A549 (cell line): ENCODE data around the gene ALDH16A1. TPM values are rescaled to one million over a fixed set of nuclear protein-coding genes. Genes with fewer than 3 reads are reported as not detected.
A peak's percentile ranks its signal among the peaks of the same experiment; 100 is the strongest.
"Not testable (repeated sequence)": the region's sequence is repeated elsewhere in the genome, so short reads cannot be mapped to it uniquely, and the experiment has no call there.

Experiments used
- ATAC-seq, 2 experiments: fragments of 200-7000 bp in 1 of 2; fragments of >200 bp in 1 of 2; cut with Nextera tagmentation in 1 of 2; cut with Tn5 transposase in 1 of 2; 3 replicates each; pipeline versions ENCODE4 v1.8.0 to v1.9.1; 2018 to 2020; ENCODE audit warnings: mild to moderate bottlenecking in 1 of 2, moderate library complexity in 1 of 2
- CTCF ChIA-PET: fragments of 300-600 bp; sonication (Branson Sonifier 250); formaldehyde crosslinking; extraction: SDS; loops from one replicate; lab custom pipeline; 2021; ENCODE audit warnings: antibody characterized with exemption, inconsistent platforms; lab: Yijun Ruan, JAX
- POLR2A ChIA-PET: fragments of 350-600 bp; formaldehyde crosslinking; extraction: SDS; loops from one replicate; lab custom pipeline; 2021; ENCODE audit warnings: antibody characterized with exemption, inconsistent platforms; lab: Yijun Ruan, JAX
- DNase-seq, 2 experiments: peaks; one replicate each; pipeline versions ENCODE4 v3.0.0 to v3.0.0-alpha.2; 2011 to 2016; ENCODE audit warnings: low read depth in 1 of 2, low spot score in 1 of 2
- FAIRE-seq: peaks from 2 replicates; lab custom pipeline; 2011; peaks lifted over from hg19 to GRCh38; lab: Jason Lieb, UNC
- H3K27ac ChIP-seq, 2 experiments: fragments of >200 bp; sonication (Bioruptor Twin); formaldehyde crosslinking; 3 replicates each; pipeline ENCODE4 v1.5.1; 2016 to 2017
- H3K4me1 ChIP-seq: fragments of >200 bp; sonication (Bioruptor Twin); formaldehyde crosslinking; 3 replicates; pipeline ENCODE4 v1.6.1; 2016
- H3K4me2 ChIP-seq: fragments of >200 bp; sonication (Bioruptor Twin); formaldehyde crosslinking; 3 replicates; pipeline ENCODE4 v1.6.1; 2016
- H3K4me3 ChIP-seq: fragments of >200 bp; sonication (Bioruptor Twin); formaldehyde crosslinking; 3 replicates; pipeline ENCODE4 v1.5.1; 2016
- H3K9me3 ChIP-seq: fragments of >200 bp; sonication (Bioruptor Twin); formaldehyde crosslinking; 3 replicates; pipeline ENCODE4 v1.6.1; 2016
- BHLHE40 ChIP-seq: IDR thresholded peaks from 2 replicates; pipeline ENCODE4 v1.6.1; 2012; ENCODE audit warnings: low read depth, low read length, inconsistent platforms
- CBX2 ChIP-seq: fragments of 200-600 bp; sonication (generic); IDR thresholded peaks from 2 replicates; pipeline ENCODE4 v1.6.1; 2016; ENCODE audit warnings: low read depth, mild to moderate bottlenecking, borderline replicate concordance
- EHF ChIP-seq: fragments of 250-450 bp; sonication (Bioruptor Pico); IDR thresholded peaks from 2 replicates; pipeline ENCODE4 v1.5.0; 2020; ENCODE audit warnings: mild to moderate bottlenecking
- ELK1 ChIP-seq: fragments of 150-350 bp; IDR thresholded peaks from 2 replicates; pipeline ENCODE4 v1.6.1; 2014; ENCODE audit warnings: low read depth, mild to moderate bottlenecking, low read length
- HES2 ChIP-seq: fragments of >200 bp; sonication (Bioruptor Twin); formaldehyde crosslinking; IDR thresholded peaks from 2 replicates; pipeline ENCODE4 v1.6.1; 2016
- HEYL ChIP-seq: fragments of 250-450 bp; sonication (Bioruptor Pico); IDR thresholded peaks from 2 replicates; pipeline ENCODE4 v1.8.0; 2021; ENCODE audit warnings: mild to moderate bottlenecking, moderate library complexity
- HOXB5 ChIP-seq: fragments of 250-450 bp; sonication (Bioruptor Pico); IDR thresholded peaks from 2 replicates; pipeline ENCODE4 v1.5.0; 2020; ENCODE audit warnings: mild to moderate bottlenecking, moderate library complexity
- JUN ChIP-seq, 2 experiments: fragments of >200 bp; sonication (Bioruptor Twin); formaldehyde crosslinking; IDR thresholded peaks; 2 replicates in 1 of 2; 3 replicates in 1 of 2; pipeline ENCODE4 v1.6.1; 2016 to 2017
- KDM1A ChIP-seq: fragments of 200-600 bp; sonication (generic); IDR thresholded peaks from 2 replicates; pipeline ENCODE4 v1.6.1; 2016; ENCODE audit warnings: low read depth, mild to moderate bottlenecking
- KDM5A ChIP-seq: fragments of 200-600 bp; sonication (generic); IDR thresholded peaks from 2 replicates; pipeline ENCODE4 v1.6.1; 2016; ENCODE audit warnings: antibody characterized with exemption, mild to moderate bottlenecking
- MAFK ChIP-seq: fragments of 450-650 bp; IDR thresholded peaks from 2 replicates; pipeline ENCODE4 v1.6.1; 2014; ENCODE audit not compliant: partially characterized antibody
- MAX ChIP-seq: IDR thresholded peaks from 2 replicates; pipeline ENCODE4 v1.6.1; 2012
- NFE2L2 ChIP-seq: fragments of 150-350 bp; conservative IDR thresholded peaks from 2 replicates; pipeline ENCODE4 v1.6.1; 2014; ENCODE audit warnings: low read length
- POLR2A ChIP-seq: IDR thresholded peaks from 2 replicates; pipeline ENCODE4 v1.6.1; 2012; ENCODE audit warnings: mild to moderate bottlenecking, low read length
- RAD21 ChIP-seq, 2 experiments: fragments of >200 bp in 1 of 2; sonication (Bioruptor Twin) in 1 of 2; formaldehyde crosslinking in 1 of 2; IDR thresholded peaks in 1 of 2; conservative IDR thresholded peaks in 1 of 2; 2 replicates in 1 of 2; 3 replicates in 1 of 2; pipeline ENCODE4 v1.6.1; 2012 to 2018; ENCODE audit warnings: inconsistent platforms in 1 of 2
- RCOR1 ChIP-seq: fragments of 150-350 bp; IDR thresholded peaks from 2 replicates; pipeline ENCODE4 v1.6.1; 2014; ENCODE audit warnings: antibody characterized with exemption, low read length, low read depth
- RFX5 ChIP-seq: fragments of 450-650 bp; IDR thresholded peaks from 2 replicates; pipeline ENCODE4 v1.7.1; 2014; ENCODE audit warnings: antibody characterized with exemption, mild to moderate bottlenecking, moderate library complexity
- SREBF2 ChIP-seq: fragments of 450-650 bp; IDR thresholded peaks from 2 replicates; pipeline ENCODE4 v1.6.1; 2014; ENCODE audit warnings: mild to moderate bottlenecking, moderate library complexity
- TFCP2L1 ChIP-seq: fragments of 250-450 bp; sonication (Bioruptor Pico); IDR thresholded peaks from 2 replicates; pipeline ENCODE4 v1.5.0; 2021; ENCODE audit warnings: mild to moderate bottlenecking
- ZFP36 ChIP-seq: fragments of 450-650 bp; IDR thresholded peaks from 2 replicates; pipeline ENCODE4 v1.6.1; 2014; ENCODE audit warnings: borderline replicate concordance; ENCODE audit not compliant: partially characterized antibody
- ZSCAN20 ChIP-seq: fragments of 250-450 bp; sonication (Bioruptor Pico); IDR thresholded peaks from 2 replicates; pipeline ENCODE4 v1.8.0; 2022; ENCODE audit warnings: mild to moderate bottlenecking, moderate library complexity
- WGBS: methylation state at CpG from one replicate; pipeline ENCODE4 v1.1.6; 2017; ENCODE audit errors: missing lambda C conversion rate; 5-methylcytosine and 5-hydroxymethylcytosine counted together
- polyA plus RNA-seq, 4 experiments: library from polyadenylated mRNA; depleted of rRNA in 3 of 4; stranded (reverse); fragments of >200 nt; fragmentation: RNase III in 1 of 4; extraction: RNeasy Plus Mini Kit Qiagen cat#74134 plus additional on column Dnase treatment in 1 of 4; gene quantifications; 2 replicates in 3 of 4; 3 replicates in 1 of 4; pipeline ENCODE4 v1.2.3, GENCODE V29; 2011 to 2017

ALDH16A1 gene
- polyA plus RNA-seq, 2 of the 4 experiments (the other 2 are of a cell fraction), result 10.2 to 23.0 TPM

GRCh38 chr19:49459388-49459787, 6.4 kb downstream of the ALDH16A1 start:
- H3K27ac ChIP-seq, result 0 out of 6 replicates have a peak overlapping the region, but pooled peaks of 1 of the 2 experiments have one; percentile 0
- FAIRE-seq (no peak), ATAC-seq (peak in 1 of 2 experiments; percentile 35; a peak in 3 of 6 replicates)
- peaks cover 11% of the 10 kb centered on the region for H3K4me1 ChIP-seq
- TF ChIP-seq ZFP36 (peak; percentile 60), EHF (CRISPR knock-in tag) (no peak)
- TF ChIP-seq, all 56 proteins: peak for 1
- H3K9me3 ChIP-seq, result no peaks in the 10 kb centered on the region
- CTCF ChIA-PET, result interaction anchor here (0.8 to 12.6 kb wide), 7 partner anchors 13 to 111 kb away, joined by 3 to 97 read pairs (median 6); partner anchors contain the start of gene FLT3LG
- H3K4me3 ChIP-seq, result no peak overlapping the region
- POLR2A ChIA-PET, result no interaction called here
- WGBS, result 90% methylated on average over 12 of the region's 12 CpGs
- DNase-seq, result no peak
- no peak overlapping the region for H3K4me2 ChIP-seq

- not testable (repeated sequence) for DNase-seq
- CTCF ChIA-PET, result interaction anchor here (5.7 to 12.6 kb wide), 2 partner anchors 11 to 16 kb away, joined by 72 to 97 read pairs; partner anchors contain the start of gene FLT3LG
Observed at GRCh38 chr19:49461130-49461529, 8.1 kb downstream of the ALDH16A1 start.

GRCh38 chr19:49461656-49462055, 8.6 kb downstream of the ALDH16A1 start:
- no peak overlapping the region for H3K4me2 ChIP-seq
- 97% methylated on average over 37 of the region's 37 CpGs for WGBS
- TF ChIP-seq HES2, result no peak
- no peak for TF ChIP-seq KDM1A
- TF ChIP-seq HEYL (CRISPR knock-in tag), result no peak
- no peak for TF ChIP-seq RAD21 (conservative IDR thresholded peaks at IDR 0.05 in 1 of 2, IDR thresholded peaks at IDR 0.05 in 1 of 2)
- TF ChIP-seq JUN (IDR thresholded peaks at IDR 0.05), result no peak
- TF ChIP-seq BHLHE40, result no peak
- TF ChIP-seq HOXB5 (CRISPR knock-in tag), result no peak
- TF ChIP-seq RCOR1, result no peak
- no peak for TF ChIP-seq RFX5
- TF ChIP-seq POLR2A, result no peak
- no peak for TF ChIP-seq ELK1
- TF ChIP-seq KDM5A, result no peak
- TF ChIP-seq ZSCAN20, result no peak
- no peak for TF ChIP-seq TFCP2L1
- no peak for TF ChIP-seq MAX
- no peak for TF ChIP-seq CBX2
- TF ChIP-seq MAFK, result no peak
- no peak for TF ChIP-seq NFE2L2
- TF ChIP-seq SREBF2, result no peak
- TF ChIP-seq, all 56 proteins: peak for 0
- FAIRE-seq (no peak), ATAC-seq (no peak), DNase-seq (no peak)
- ChIA-PET CTCF (interaction anchor here (5.7 to 12.6 kb wide), 2 partner anchors 10 to 16 kb away, joined by 72 to 97 read pairs; partner anchors contain the start of gene FLT3LG), POLR2A (interaction anchor here (0.6 kb wide), 1 partner anchor 125 kb away, joined by 3 read pairs; no protein-coding TSS in a partner anchor)
- Histone ChIP-seq H3K4me3 (no peak overlapping the region), H3K4me1 (no peaks in the 10 kb centered on the region), H3K27ac (no peak overlapping the region), H3K9me3 (no peaks in the 10 kb centered on the region)

More at GRCh38 chr19:49461130-49461529, 8.1 kb downstream of the ALDH16A1 start:
- POLR2A ChIA-PET, result interaction anchor here (0.6 kb wide), 1 partner anchor 126 kb away, joined by 3 read pairs; no protein-coding TSS in a partner anchor
- H3K9me3 ChIP-seq, H3K4me3 ChIP-seq, H3K27ac ChIP-seq, H3K4me1 ChIP-seq, FAIRE-seq, ATAC-seq, H3K4me2 ChIP-seq: not testable (repeated sequence)
- WGBS, result no CpG with 5 or more reads among the region's 1 CpG
